Caki2 (cell line): ENCODE results near the gene C1orf141. TPM values are rescaled to one million over a fixed set of nuclear protein-coding genes. Genes with fewer than 3 reads are reported as not detected.

Experiments
- DNase-seq: peaks from one replicate; pipeline ENCODE4 v3.0.0-alpha.2; 2015; ENCODE audit warnings: low read depth
- in situ Hi-C: cut with HindIII; loops from 2 replicates; pipeline ENCODE4 v1.10.0; 2016; ENCODE audit warnings: low sequenced_read_pairs, low pct_unique_long_range_greater_than_20kb, mixed read lengths
- total RNA-seq: library from RNA; depleted of rRNA; stranded (reverse); fragments of >200 nt; shearing (Covaris generic); gene quantifications from 2 replicates; pipeline ENCODE4 v1.2.3, GENCODE V29; 2014; ENCODE audit warnings: low replicate concordance; rRNA removed

The C1orf141 gene
- total RNA-seq, 1 experiment from 2014 or later, result not detected

- DNase-seq, result peak; percentile 74
- in situ Hi-C loops, result no loop called here
These were observed 80.7 kb downstream of the C1orf141 start, which contains the start of gene SLC35D1 for GRCh38 chr1:67053785-67054772. Gene SLC35D1 (minus strand): TSS chr1:67054148. CDS start chr1:67054013, 135 bp downstream.

GRCh38 chr1:67053535-67053784, 81.3 kb downstream of the C1orf141 start:
- no peak for DNase-seq
- in situ Hi-C loops, result no loop called here

- in situ Hi-C loops, result no loop called here
- DNase-seq, result peak; percentile 56
These were observed 81.8 kb downstream of the C1orf141 start for GRCh38 chr1:67052741-67053534.

GRCh38 chr1:67051196-67051595, 83.6 kb downstream of the C1orf141 start:
- in situ Hi-C loops, result no loop called here
- no peak for DNase-seq

- DNase-seq, result no peak
- in situ Hi-C loops, result no loop called here
These were observed 90.0 kb downstream of the C1orf141 start for GRCh38 chr1:67044631-67045270.

- in situ Hi-C loops, result no loop called here
These were observed 91.4 kb downstream of the C1orf141 start for GRCh38 chr1:67043366-67043765.

More at GRCh38 chr1:67043366-67043765, 91.4 kb downstream of the C1orf141 start:
- no peak for DNase-seq

Other genes starting within 250 kb of the C1orf141 start
- 6.5 and 10.5 TPM in 2 replicates for gene DNAI4, start 210.1 kb downstream of the C1orf141 start, total RNA-seq
- gene MIER1, start 210.0 kb downstream of the C1orf141 start, total RNA-seq, result 9.0 and 11.1 TPM in 2 replicates
- gene SLC35D1, start 80.8 kb downstream of the C1orf141 start, total RNA-seq, result 1.5 and 1.9 TPM in 2 replicates
- not detected in 2 replicates for gene IL23R, start 31.5 kb upstream of the C1orf141 start, total RNA-seq
- not detected in 2 replicates for gene IL12RB2, start 172.9 kb upstream of the C1orf141 start, total RNA-seq